ENCODE data around the gene USF3.

Gene USF3

GRCh38 chr3:113601240-113601639 is 95.2 kb downstream of the USF3 start:
- no peak for DNase-seq

- no peak for DNase-seq
Observed at GRCh38 chr3:113600418-113601182, 95.8 kb downstream of the USF3 start.

Data from retina (tissue), 1 donor.